Activated CD4-positive, alpha-beta memory T cell treated with anti-CD3 and anti-CD28 coated beads, Interleukin-2, amount 10 ng/mL, durations not matched to agents 7 days and 5 days (primary cell): ENCODE measurements around the gene HOXA5. TPM values are rescaled to one million over a fixed set of nuclear protein-coding genes. Genes with fewer than 3 reads are reported as not detected.

Experiments used
- CTCF ChIA-PET: fragments of 350-600 bp; sonication (Branson Sonifier 250); formaldehyde crosslinking; loops from one replicate; lab custom pipeline; 2021; ENCODE audit warnings: antibody characterized with exemption, inconsistent platforms; lab: Charles Lee
- POLR2A ChIA-PET: fragments of 350-600 bp; sonication (Branson Sonifier 250); formaldehyde crosslinking; loops from one replicate; lab custom pipeline; 2021; ENCODE audit warnings: antibody characterized with exemption; lab: Charles Lee
- DNase-seq: peaks from one replicate; pipeline ENCODE4 v3.0.0-alpha.2; 2020
- H3K27ac Mint-ChIP-seq: one replicate; pipeline ENCODE4 v1.8.0; 2021; ENCODE audit warnings: mild to moderate bottlenecking, mixed read lengths
- H3K27me3 Mint-ChIP-seq: one replicate; pipeline ENCODE4 v1.8.0; 2021; ENCODE audit warnings: mixed read lengths
- H3K36me3 Mint-ChIP-seq: one replicate; pipeline ENCODE4 v1.8.0; 2021; ENCODE audit warnings: low read depth, mixed read lengths
- H3K4me1 Mint-ChIP-seq: one replicate; pipeline ENCODE4 v1.8.0; 2021; ENCODE audit warnings: mixed read lengths
- H3K4me3 Mint-ChIP-seq: one replicate; pipeline ENCODE4 v1.8.0; 2021; ENCODE audit warnings: mild to moderate bottlenecking, mixed read lengths
- H3K9me3 Mint-ChIP-seq: one replicate; pipeline ENCODE4 v1.8.0; 2021; ENCODE audit warnings: mixed read lengths
- total RNA-seq, 2 experiments: library from RNA; stranded (reverse); gene quantifications; one replicate each; pipeline ENCODE4 v1.2.3, GENCODE V29; 2021

HOXA5 gene
- total RNA-seq, 2 experiments from 2014 or later: not detected

GRCh38 chr7:27179030-27179429, 35.5 kb upstream of the HOXA5 start:
- ChIA-PET CTCF (interaction anchor here (0.6 to 2.9 kb wide), 15 partner anchors 9 to 785 kb away, joined by 3 to 17 read pairs (median 3); no protein-coding TSS in a partner anchor), POLR2A (interaction anchor here (1.3 kb wide), 1 partner anchor 10 kb away, joined by 3 read pairs; no protein-coding TSS in a partner anchor)
- no peaks in the 10 kb centered on the region for H3K9me3 Mint-ChIP-seq
- H3K36me3 Mint-ChIP-seq: no peaks in the 10 kb centered on the region
- peaks cover 5% of the 10 kb centered on the region for H3K4me1 Mint-ChIP-seq
- no peak for DNase-seq
- no peak overlapping the region for H3K27ac Mint-ChIP-seq
- H3K4me3 Mint-ChIP-seq: no peak overlapping the region
- peaks cover 70% of the 10 kb centered on the region for H3K27me3 Mint-ChIP-seq

DNA sequence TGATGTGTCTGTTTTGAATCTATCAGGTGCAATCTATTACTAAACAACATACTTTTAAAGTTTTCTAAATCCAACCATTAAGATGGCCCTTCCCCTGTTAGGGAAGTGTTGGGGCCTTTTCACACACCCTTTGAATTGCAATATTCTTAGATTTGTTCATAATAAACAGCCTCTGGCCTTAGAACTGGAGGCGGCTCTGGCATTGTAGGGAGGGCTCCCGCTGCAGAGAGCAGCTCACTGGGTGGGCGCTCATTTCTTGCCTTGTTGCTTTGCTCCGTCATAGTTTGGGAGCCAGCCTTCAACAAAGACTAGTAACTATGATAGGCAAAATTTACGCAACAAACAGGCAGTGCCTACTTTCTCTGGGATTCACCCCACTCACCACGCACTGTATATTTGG, 34.9 kb upstream of the HOXA5 start:
- CTCF ChIA-PET: interaction anchor here (0.7 to 2.9 kb wide), 7 partner anchors 10 to 785 kb away, joined by 3 to 17 read pairs (median 3); no protein-coding TSS in a partner anchor
- Mint-ChIP-seq H3K27ac (no peak overlapping the region), H3K9me3 (no peaks in the 10 kb centered on the region), H3K27me3 (peaks cover 65% of the 10 kb centered on the region), H3K36me3 (no peaks in the 10 kb centered on the region), H3K4me1 (peaks cover 3% of the 10 kb centered on the region), H3K4me3 (no peak overlapping the region)
- POLR2A ChIA-PET: no interaction called here
- DNase-seq: no peak

DNA sequence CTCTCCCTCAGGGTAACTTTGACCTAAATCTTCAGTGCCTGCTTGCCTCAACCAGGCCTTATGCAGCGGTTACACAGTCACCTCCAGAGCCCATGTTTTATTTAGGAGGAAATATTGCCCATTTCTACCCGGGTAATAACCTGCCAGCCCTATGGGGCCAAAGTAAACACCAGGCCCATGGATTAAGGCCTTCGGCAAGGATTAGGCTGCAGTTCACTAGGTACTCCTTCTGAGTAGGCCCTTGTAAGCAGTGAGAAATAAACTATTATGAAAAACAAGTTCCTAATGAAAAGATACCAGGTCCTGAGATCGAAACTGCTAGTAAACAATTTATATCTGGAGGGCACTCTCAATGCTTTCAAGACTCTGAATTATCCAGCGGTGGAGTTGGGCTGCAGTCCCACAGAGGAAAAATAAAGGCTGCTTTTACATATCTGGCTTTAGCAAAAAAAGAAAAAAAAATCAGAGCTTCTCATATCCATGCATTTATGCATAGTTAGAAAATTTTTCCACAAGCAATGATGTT, 34.4 kb upstream of the HOXA5 start:
- POLR2A ChIA-PET: no interaction called here
- H3K4me1 Mint-ChIP-seq: peaks cover 3% of the 10 kb centered on the region

GRCh38 chr7:27176962-27177794, 33.7 kb upstream of the HOXA5 start:
- POLR2A ChIA-PET: no interaction called here
- no peak for DNase-seq

More for the DNA sequence above, 34.4 kb upstream of the HOXA5 start:
- no peak overlapping the region for H3K27ac Mint-ChIP-seq
- H3K9me3 Mint-ChIP-seq: no peaks in the 10 kb centered on the region
- H3K4me3 Mint-ChIP-seq: no peak overlapping the region
- DNase-seq: no peak
- CTCF ChIA-PET: interaction anchor here (1.1 to 2.9 kb wide), 5 partner anchors 10 to 27 kb away, joined by 3 to 17 read pairs (median 3); no protein-coding TSS in a partner anchor
- H3K27me3 Mint-ChIP-seq: peaks cover 61% of the 10 kb centered on the region
- H3K36me3 Mint-ChIP-seq: no peaks in the 10 kb centered on the region

DNA sequence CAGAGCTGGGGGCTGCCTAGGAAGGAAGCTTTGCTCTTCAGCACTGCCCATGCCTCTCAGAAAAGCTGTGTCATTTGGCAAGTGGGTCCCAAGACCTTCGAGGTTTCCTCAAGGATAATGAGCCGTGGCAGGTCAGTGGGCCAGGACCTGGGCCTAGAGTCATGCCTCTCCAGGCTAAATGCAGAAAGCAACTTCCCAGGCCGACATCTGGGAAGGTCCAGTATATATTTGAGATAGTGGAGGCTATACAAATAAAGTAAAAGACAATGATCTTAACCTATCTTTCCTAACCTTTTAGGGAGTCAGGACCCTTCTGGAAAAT, 33.0 kb upstream of the HOXA5 start:
- no peaks in the 10 kb centered on the region for H3K9me3 Mint-ChIP-seq
- DNase-seq: no peak
- H3K4me1 Mint-ChIP-seq: peaks cover 10% of the 10 kb centered on the region
- POLR2A ChIA-PET: no interaction called here
- peaks cover 62% of the 10 kb centered on the region for H3K27me3 Mint-ChIP-seq
- no peak overlapping the region for H3K4me3 Mint-ChIP-seq
- no peak overlapping the region for H3K27ac Mint-ChIP-seq
- H3K36me3 Mint-ChIP-seq: no peaks in the 10 kb centered on the region
- CTCF ChIA-PET: interaction anchor here (1.1 to 1.8 kb wide), 3 partner anchors 15 to 28 kb away, joined by 3 to 8 read pairs (median 3); no protein-coding TSS in a partner anchor

More at GRCh38 chr7:27176962-27177794, 33.7 kb upstream of the HOXA5 start:
- Mint-ChIP-seq H3K27me3 (peaks cover 59% of the 10 kb centered on the region), H3K4me3 (no peak overlapping the region), H3K9me3 (no peaks in the 10 kb centered on the region), H3K27ac (no peak overlapping the region), H3K4me1 (peaks cover 5% of the 10 kb centered on the region), H3K36me3 (no peaks in the 10 kb centered on the region)
- CTCF ChIA-PET: interaction anchor here (1.1 to 2.0 kb wide), 4 partner anchors 13 to 28 kb away, joined by 3 to 8 read pairs (median 4); no protein-coding TSS in a partner anchor

DNA sequence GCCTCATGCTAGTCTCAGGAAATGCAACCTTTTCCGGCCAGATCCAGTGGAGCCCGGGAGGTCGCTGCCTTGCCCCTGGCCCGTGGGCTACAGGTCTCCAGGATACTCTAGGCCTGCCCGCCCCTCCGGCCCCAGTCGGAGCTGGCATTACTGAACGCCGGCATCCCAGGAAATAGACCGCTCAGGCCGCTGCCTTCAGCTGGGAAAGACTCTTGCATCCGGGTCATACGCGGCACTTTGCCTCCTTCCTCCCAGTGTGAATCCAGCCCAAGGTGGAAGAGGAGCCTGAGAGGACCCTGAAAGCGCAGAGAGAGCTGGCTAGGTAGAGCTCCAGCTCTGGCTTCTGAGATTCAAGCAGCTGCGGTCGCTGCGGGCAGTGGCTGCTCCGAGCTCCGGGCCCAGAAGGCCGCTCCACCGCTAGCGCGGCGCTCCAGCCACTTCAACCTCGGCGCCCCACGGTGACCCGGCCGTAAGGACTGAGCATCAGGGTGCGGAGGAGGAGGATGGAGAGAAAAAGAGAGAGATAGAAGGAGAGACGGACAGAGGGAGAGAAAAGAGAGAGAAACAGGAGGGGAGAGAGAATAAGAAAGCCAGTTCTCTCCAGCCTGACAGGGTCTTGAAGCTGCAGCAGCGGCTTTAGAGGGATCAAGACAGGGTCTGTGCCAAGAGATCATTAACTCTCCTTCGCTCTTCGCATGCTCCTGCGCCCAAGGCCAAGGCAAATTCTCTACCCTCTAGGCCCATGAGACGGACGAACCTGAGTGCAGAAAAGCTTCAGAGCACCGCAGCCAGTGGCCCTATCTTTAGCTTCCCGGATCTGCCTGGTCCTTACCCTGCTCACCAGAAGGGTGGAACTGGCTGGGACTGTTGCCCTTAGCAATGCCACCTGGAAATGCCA, 32.4 kb upstream of the HOXA5 start:
- ChIA-PET CTCF (interaction anchor here (1.6 to 1.8 kb wide), 2 partner anchors 14 to 20 kb away, joined by 3 to 8 read pairs; no protein-coding TSS in a partner anchor), POLR2A (no interaction called here)
- DNase-seq: no peak
- Mint-ChIP-seq H3K4me3 (no peak overlapping the region), H3K9me3 (no peaks in the 10 kb centered on the region), H3K27me3 (peaks cover 63% of the 10 kb centered on the region), H3K4me1 (peaks cover 11% of the 10 kb centered on the region), H3K27ac (no peak overlapping the region), H3K36me3 (no peaks in the 10 kb centered on the region)

- ChIA-PET CTCF (no interaction called here), POLR2A (no interaction called here)
- Mint-ChIP-seq H3K4me1 (peaks cover 11% of the 10 kb centered on the region), H3K9me3 (no peaks in the 10 kb centered on the region), H3K27ac (no peak overlapping the region), H3K36me3 (no peaks in the 10 kb centered on the region), H3K27me3 (peaks cover 67% of the 10 kb centered on the region), H3K4me3 (peak overlapping the region; percentile 32)
- DNase-seq: no peak
Measured at GRCh38 chr7:27174874-27175625, 31.6 kb upstream of the HOXA5 start.

- no peaks in the 10 kb centered on the region for H3K36me3 Mint-ChIP-seq
- POLR2A ChIA-PET: interaction anchor here (1.4 kb wide), 1 partner anchor 13 kb away, joined by 4 read pairs; no protein-coding TSS in a partner anchor
- no peak for DNase-seq
- peak within 1 kb of the TSS; percentile 32 for H3K4me3 Mint-ChIP-seq
- no peak within 1 kb of the TSS for H3K27ac Mint-ChIP-seq
- peaks cover 9% of the 10 kb centered on the region for H3K4me1 Mint-ChIP-seq
- CTCF ChIA-PET: no interaction called here
- H3K9me3 Mint-ChIP-seq: no peaks in the 10 kb centered on the region
- H3K27me3 Mint-ChIP-seq: peaks cover 64% of the 10 kb centered on the region
Measured at GRCh38 chr7:27173956-27174873, 30.7 kb upstream of the HOXA5 start, which contains the start of gene HOXA10. Gene HOXA10 (minus strand): TSS chr7:27174320. CDS start chr7:27174306, 14 bp downstream.

DNA sequence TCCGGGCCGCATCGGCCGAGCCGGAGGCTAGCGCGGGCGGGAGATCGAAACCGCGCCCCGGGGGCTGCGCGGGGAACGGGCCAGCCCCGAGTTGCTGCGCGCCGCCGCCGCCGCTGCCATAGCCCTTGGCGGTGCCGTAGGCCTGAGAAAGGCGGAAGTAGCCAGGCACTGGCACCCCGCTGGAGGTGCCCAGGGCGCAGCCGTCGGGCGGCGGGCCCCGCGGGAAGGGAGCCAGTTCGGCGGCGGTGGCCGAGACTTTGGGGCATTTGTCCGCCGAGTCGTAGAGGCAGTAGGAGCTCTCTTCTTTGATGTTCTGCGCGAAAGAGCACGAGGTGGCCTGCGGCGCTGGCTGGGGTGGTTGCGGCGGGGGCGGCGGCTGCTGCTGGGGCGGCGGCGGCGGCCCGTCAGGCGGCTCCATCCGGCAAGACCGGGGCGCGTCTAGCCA, 30.1 kb upstream of the HOXA5 start:
- DNase-seq: no peak
- POLR2A ChIA-PET: interaction anchor here (1.4 kb wide), 1 partner anchor 14 kb away, joined by 4 read pairs; no protein-coding TSS in a partner anchor
- H3K27me3 Mint-ChIP-seq: peaks cover 64% of the 10 kb centered on the region
- peaks cover 10% of the 10 kb centered on the region for H3K4me1 Mint-ChIP-seq
- H3K9me3 Mint-ChIP-seq: no peaks in the 10 kb centered on the region
- no peak overlapping the region for H3K4me3 Mint-ChIP-seq
- no peak overlapping the region for H3K27ac Mint-ChIP-seq
- CTCF ChIA-PET: interaction anchor here (0.9 kb wide), 1 partner anchor 11 kb away, joined by 3 read pairs; no protein-coding TSS in a partner anchor
- H3K36me3 Mint-ChIP-seq: no peaks in the 10 kb centered on the region

DNA sequence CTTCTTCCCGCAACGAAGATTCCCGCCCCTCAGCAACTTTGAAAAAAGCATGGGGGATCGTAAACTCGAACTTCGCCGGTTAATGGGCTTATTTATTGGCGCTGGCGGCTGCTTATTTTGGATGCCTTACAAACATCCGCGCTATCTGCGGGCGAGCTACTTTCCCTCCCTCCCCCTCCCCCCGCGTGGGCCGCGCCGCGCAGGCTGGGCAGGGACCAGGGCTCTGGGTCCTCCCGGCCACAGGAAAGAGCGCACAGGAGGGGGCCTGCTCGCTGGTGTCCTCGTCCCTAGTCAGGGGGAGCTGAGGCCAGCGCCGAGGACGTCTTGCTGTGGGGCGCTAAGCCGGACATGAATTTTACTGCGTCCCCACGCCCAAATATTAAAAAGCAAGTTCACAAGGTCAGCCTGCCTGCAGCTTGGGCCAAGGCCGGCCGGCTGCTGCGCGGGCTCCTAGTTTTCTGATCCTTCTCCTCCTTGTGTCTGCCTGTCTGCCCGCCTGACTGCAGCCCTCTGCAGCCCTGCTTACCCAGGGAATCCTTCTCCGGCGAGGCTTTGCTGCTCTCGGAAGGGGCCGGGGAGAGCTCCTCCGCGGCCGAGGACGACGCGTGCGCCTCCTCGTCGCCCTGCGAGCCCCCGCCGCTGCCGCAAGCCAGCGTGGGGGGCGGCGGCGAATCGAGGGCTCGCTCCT, 29.5 kb upstream of the HOXA5 start:
- POLR2A ChIA-PET: interaction anchor here (1.4 to 1.6 kb wide), 2 partner anchors 14 to 24 kb away, joined by 4 to 5 read pairs; no protein-coding TSS in a partner anchor
- no peak for DNase-seq
- no peaks in the 10 kb centered on the region for H3K9me3 Mint-ChIP-seq

More for the DNA sequence above, 29.5 kb upstream of the HOXA5 start:
- H3K4me3 Mint-ChIP-seq: no peak overlapping the region
- peaks cover 64% of the 10 kb centered on the region for H3K27me3 Mint-ChIP-seq
- no peaks in the 10 kb centered on the region for H3K36me3 Mint-ChIP-seq
- no peak overlapping the region for H3K27ac Mint-ChIP-seq
- CTCF ChIA-PET: interaction anchor here (0.6 to 0.9 kb wide), 2 partner anchors 11 to 83 kb away, joined by 3 to 5 read pairs; no protein-coding TSS in a partner anchor
- H3K4me1 Mint-ChIP-seq: peaks cover 11% of the 10 kb centered on the region
